WTC11 (cell line): ENCODE results near the gene ZNF223. TPM values are rescaled to one million over a fixed set of nuclear protein-coding genes. Genes with fewer than 3 reads are reported as not detected.

Experiments used
- ATAC-seq: fragments of 200-7000 bp; cut with Tn5 transposase; 2 replicates; pipeline ENCODE4 v1.10.0; 2021; ENCODE audit warnings: mild to moderate bottlenecking, moderate library complexity
- CTCF ChIA-PET: fragments of 300-600 bp; sonication (Branson Sonifier 250); formaldehyde crosslinking; loops from one replicate; lab custom pipeline; 2021; ENCODE audit warnings: antibody characterized with exemption; lab: Charles Lee
- POLR2A ChIA-PET: fragments of 350-600 bp; sonication (Branson Sonifier 250); formaldehyde crosslinking; loops from one replicate; lab custom pipeline; 2021; ENCODE audit warnings: antibody characterized with exemption; lab: Charles Lee
- DNase-seq: peaks from one replicate; pipeline ENCODE4 v3.0.0; 2021; ENCODE audit warnings: low spot score
- H3K27ac Mint-ChIP-seq: 2 replicates; pipeline ENCODE4 v1.8.0; 2021; ENCODE audit warnings: mixed read lengths
- H3K27me3 Mint-ChIP-seq: 2 replicates; pipeline ENCODE4 v1.8.0; 2021; ENCODE audit warnings: low read depth, mild to moderate bottlenecking, moderate library complexity, mixed read lengths
- H3K36me3 Mint-ChIP-seq: 2 replicates; pipeline ENCODE4 v1.8.0; 2021; ENCODE audit warnings: mixed read lengths
- H3K4me1 Mint-ChIP-seq: 2 replicates; pipeline ENCODE4 v1.8.0; 2022; ENCODE audit warnings: mixed read lengths
- H3K4me3 Mint-ChIP-seq: 2 replicates; pipeline ENCODE4 v1.8.0; 2021; ENCODE audit warnings: mild to moderate bottlenecking, moderate library complexity, mixed read lengths
- H3K9me3 Mint-ChIP-seq: 2 replicates; pipeline ENCODE4 v1.8.0; 2021; ENCODE audit warnings: mixed read lengths
- EMX1 ChIP-seq: fragments of 250-450 bp; sonication (Bioruptor Pico); IDR thresholded peaks from 2 replicates; pipeline ENCODE4 v1.8.0; 2021; ENCODE audit warnings: mild to moderate bottlenecking
- FOXK1 ChIP-seq: sonication (generic); formaldehyde crosslinking; IDR thresholded peaks from 2 replicates; pipeline ENCODE4 v1.8.0; 2022; ENCODE audit warnings: mild to moderate bottlenecking, moderate library complexity, missing genetic modification reagents
- FOXP1 ChIP-seq: sonication (generic); formaldehyde crosslinking; IDR thresholded peaks from 2 replicates; pipeline ENCODE4 v1.8.0; 2022; ENCODE audit warnings: missing genetic modification reagents, mild to moderate bottlenecking, moderate library complexity, borderline replicate concordance
- GABPB1 ChIP-seq: sonication (generic); formaldehyde crosslinking; IDR thresholded peaks from 2 replicates; pipeline ENCODE4 v1.8.1; 2023; ENCODE audit warnings: mild to moderate bottlenecking, missing genetic modification reagents
- JUN ChIP-seq: sonication (generic); formaldehyde crosslinking; IDR thresholded peaks from 2 replicates; pipeline ENCODE4 v1.8.0; 2023; ENCODE audit warnings: mild to moderate bottlenecking, missing genetic modification reagents
- OVOL2 ChIP-seq: fragments of 250-450 bp; sonication (Bioruptor Pico); IDR thresholded peaks from 2 replicates; pipeline ENCODE4 v1.9.0; 2021; ENCODE audit warnings: mild to moderate bottlenecking, borderline replicate concordance
- PRRX2 ChIP-seq: fragments of 250-450 bp; sonication (Bioruptor Pico); IDR thresholded peaks from 2 replicates; pipeline ENCODE4 v1.8.0; 2021; ENCODE audit warnings: mild to moderate bottlenecking
- SP1 ChIP-seq: sonication (generic); formaldehyde crosslinking; conservative IDR thresholded peaks from 2 replicates; pipeline ENCODE4 v1.8.1; 2022; ENCODE audit warnings: missing genetic modification reagents
- ZNF416 ChIP-seq: fragments of 250-450 bp; sonication (Bioruptor Pico); IDR thresholded peaks from 2 replicates; pipeline ENCODE4 v1.9.0; 2021; ENCODE audit warnings: mild to moderate bottlenecking, inconsistent platforms
- total RNA-seq: library from RNA; stranded (reverse); gene quantifications from 3 replicates; pipeline ENCODE4 v1.2.3, GENCODE V29; 2021
- TF ChIP-seq, protein P1 (sequence below): fragments of 250-450 bp; sonication (Bioruptor Pico); IDR thresholded peaks from 2 replicates; pipeline ENCODE4 v1.8.0; 2021; ENCODE audit warnings: mild to moderate bottlenecking
- TF ChIP-seq, protein P2 (sequence below): fragments of 200-600 bp; IDR thresholded peaks from 2 replicates; pipeline ENCODE4 v1.8.0; 2022; ENCODE audit warnings: antibody characterized with exemption
- TF ChIP-seq, protein P3 (sequence below): sonication (generic); formaldehyde crosslinking; IDR thresholded peaks from 2 replicates; pipeline ENCODE4 v1.8.1; 2023; ENCODE audit warnings: mild to moderate bottlenecking, missing genetic modification reagents, moderate library complexity
- TF ChIP-seq, protein P4 (sequence below): fragments of 250-450 bp; sonication (Bioruptor Pico); IDR thresholded peaks from 2 replicates; pipeline ENCODE4 v1.9.0; 2021; ENCODE audit warnings: mild to moderate bottlenecking

Gene ZNF223
- total RNA-seq, 1 experiment from 2014 or later = 5.7 TPM

DNA sequence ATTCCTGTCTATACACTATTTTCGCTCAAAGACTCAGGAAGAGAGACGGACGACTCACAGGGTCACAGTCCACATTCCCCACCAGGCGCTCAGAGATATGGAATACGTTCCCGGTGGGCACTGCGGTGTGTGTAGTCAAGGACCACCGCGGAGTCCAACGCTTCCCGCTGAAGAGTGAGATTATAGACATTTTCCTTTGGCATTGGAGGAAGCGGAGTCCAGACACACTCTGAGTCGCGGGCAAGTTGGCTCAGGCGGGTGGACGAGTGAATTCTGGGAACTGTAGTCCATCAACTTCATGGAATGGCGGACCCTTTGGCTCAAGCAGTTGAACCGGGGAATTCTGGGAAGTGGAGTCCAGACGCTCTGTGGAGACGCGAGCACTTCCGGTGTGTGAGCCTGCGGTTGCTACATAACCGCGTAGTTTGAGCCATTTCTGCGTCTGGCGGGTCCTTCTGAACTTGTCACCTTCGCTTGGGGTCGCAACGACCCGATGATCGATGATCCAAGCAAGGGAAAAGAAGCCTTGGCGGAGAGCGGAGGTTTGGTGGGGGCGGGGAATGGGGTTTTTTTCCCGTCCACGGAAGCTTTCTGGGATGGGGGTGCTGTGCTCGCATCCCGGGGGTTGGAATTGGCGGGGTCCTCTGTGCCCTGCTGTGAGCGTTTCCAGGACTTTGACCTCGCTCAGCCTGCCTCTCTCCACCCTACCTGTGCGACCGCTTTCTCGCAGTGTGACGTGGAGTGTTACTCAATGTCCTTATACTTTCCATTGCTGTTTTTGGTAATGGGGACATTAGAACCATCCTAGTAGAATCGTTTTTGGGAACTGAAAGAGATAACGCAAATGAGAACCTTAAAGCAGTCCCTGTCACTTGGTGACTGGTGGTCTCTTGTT lies 49.0 kb upstream of the ZNF223 start, which contains the start of gene ZNF230:
ZNF230 (plus strand) TSS at position 392 of the 895 bp plus-strand sequence. CDS start 4,122 bp downstream, outside the sequence.
- H3K4me1 Mint-ChIP-seq = peaks cover 12% of the 10 kb centered on the region
- TF ChIP-seq GABPB1 (CRISPR knock-in tag) = peak; percentile 86
- no peak for TF ChIP-seq PRRX2 (CRISPR knock-in tag)
- peak; percentile 35; the same call in 1 of the 2 replicates for TF ChIP-seq SP1 (CRISPR knock-in tag)
- peak; percentile 60; the same call in 1 of the 2 replicates for TF ChIP-seq FOXK1 (CRISPR knock-in tag)
- TF ChIP-seq, protein P1, sequence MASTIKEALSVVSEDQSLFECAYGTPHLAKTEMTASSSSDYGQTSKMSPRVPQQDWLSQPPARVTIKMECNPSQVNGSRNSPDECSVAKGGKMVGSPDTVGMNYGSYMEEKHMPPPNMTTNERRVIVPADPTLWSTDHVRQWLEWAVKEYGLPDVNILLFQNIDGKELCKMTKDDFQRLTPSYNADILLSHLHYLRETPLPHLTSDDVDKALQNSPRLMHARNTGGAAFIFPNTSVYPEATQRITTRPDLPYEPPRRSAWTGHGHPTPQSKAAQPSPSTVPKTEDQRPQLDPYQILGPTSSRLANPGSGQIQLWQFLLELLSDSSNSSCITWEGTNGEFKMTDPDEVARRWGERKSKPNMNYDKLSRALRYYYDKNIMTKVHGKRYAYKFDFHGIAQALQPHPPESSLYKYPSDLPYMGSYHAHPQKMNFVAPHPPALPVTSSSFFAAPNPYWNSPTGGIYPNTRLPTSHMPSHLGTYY (CRISPR knock-in tag) = no peak
- TF ChIP-seq, all 79 proteins: peak for 3
- peak within 1 kb of the TSS; percentile 98 for H3K4me3 Mint-ChIP-seq
- H3K9me3 Mint-ChIP-seq = peaks cover 38% of the 10 kb centered on the region
- peak; percentile 83 for DNase-seq
- H3K27ac Mint-ChIP-seq = peak within 1 kb of the TSS; percentile 88
- POLR2A ChIA-PET = no interaction called here
- ATAC-seq = peak; percentile 98
- H3K36me3 Mint-ChIP-seq = peaks cover 22% of the 10 kb centered on the region
- CTCF ChIA-PET = interaction anchor here (0.9 to 1.3 kb wide), 3 partner anchors 52 to 70 kb away, joined by 3 to 4 read pairs (median 4); partner anchors contain the start of gene ZNF221
- H3K27me3 Mint-ChIP-seq = peaks cover 5% of the 10 kb centered on the region; the same call in 1 of the 2 replicates

DNA sequence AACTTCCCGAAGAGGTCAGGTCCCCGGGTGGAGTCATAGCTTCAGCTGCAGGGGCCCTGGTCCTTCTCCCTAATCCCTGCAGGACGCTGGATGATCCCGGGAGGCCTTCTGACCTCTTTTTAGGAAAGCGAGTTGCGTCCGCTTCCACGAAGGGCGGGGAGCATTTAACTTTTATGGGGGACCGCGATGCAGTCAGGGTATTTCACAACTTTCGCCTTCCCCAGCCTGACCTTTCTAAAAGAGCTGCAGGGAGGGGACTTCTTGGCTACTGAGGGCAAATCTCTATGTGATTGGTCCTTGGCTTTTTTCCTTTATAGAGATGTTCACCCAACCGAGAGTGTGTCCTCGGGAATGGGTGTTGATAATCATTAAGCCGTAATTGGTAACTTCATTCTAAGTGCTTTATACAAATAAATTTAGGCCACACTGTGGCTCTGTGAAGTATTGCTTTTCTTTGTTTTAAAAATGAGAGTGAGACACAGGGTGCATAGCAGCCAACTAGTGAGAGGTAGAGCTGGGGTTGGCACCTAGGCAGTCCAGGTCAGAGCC lies 48.3 kb upstream of the ZNF223 start:
- peaks cover 39% of the 10 kb centered on the region for H3K9me3 Mint-ChIP-seq
- peak overlapping the region; percentile 98 for H3K4me3 Mint-ChIP-seq
- no peak for DNase-seq
- H3K27ac Mint-ChIP-seq = no peak overlapping the region
- H3K4me1 Mint-ChIP-seq = peaks cover 12% of the 10 kb centered on the region
- TF ChIP-seq FOXK1 (CRISPR knock-in tag) (no peak), JUN (CRISPR knock-in tag) (no peak), EMX1 (CRISPR knock-in tag) (no peak), OVOL2 (CRISPR knock-in tag) (no peak), FOXP1 (no peak), ZNF416 (CRISPR knock-in tag) (no peak)
- TF ChIP-seq, protein P2, sequence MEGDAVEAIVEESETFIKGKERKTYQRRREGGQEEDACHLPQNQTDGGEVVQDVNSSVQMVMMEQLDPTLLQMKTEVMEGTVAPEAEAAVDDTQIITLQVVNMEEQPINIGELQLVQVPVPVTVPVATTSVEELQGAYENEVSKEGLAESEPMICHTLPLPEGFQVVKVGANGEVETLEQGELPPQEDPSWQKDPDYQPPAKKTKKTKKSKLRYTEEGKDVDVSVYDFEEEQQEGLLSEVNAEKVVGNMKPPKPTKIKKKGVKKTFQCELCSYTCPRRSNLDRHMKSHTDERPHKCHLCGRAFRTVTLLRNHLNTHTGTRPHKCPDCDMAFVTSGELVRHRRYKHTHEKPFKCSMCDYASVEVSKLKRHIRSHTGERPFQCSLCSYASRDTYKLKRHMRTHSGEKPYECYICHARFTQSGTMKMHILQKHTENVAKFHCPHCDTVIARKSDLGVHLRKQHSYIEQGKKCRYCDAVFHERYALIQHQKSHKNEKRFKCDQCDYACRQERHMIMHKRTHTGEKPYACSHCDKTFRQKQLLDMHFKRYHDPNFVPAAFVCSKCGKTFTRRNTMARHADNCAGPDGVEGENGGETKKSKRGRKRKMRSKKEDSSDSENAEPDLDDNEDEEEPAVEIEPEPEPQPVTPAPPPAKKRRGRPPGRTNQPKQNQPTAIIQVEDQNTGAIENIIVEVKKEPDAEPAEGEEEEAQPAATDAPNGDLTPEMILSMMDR = no peak
- TF ChIP-seq, all 79 proteins: peak for 0
- POLR2A ChIA-PET = no interaction called here
- H3K36me3 Mint-ChIP-seq = peaks cover 27% of the 10 kb centered on the region
- H3K27me3 Mint-ChIP-seq = peaks cover 5% of the 10 kb centered on the region; the same call in 1 of the 2 replicates
- no peak for ATAC-seq
- CTCF ChIA-PET = interaction anchor here (0.9 kb wide), 2 partner anchors 52 to 69 kb away, joined by 3 to 4 read pairs; partner anchors contain the start of gene ZNF221

DNA sequence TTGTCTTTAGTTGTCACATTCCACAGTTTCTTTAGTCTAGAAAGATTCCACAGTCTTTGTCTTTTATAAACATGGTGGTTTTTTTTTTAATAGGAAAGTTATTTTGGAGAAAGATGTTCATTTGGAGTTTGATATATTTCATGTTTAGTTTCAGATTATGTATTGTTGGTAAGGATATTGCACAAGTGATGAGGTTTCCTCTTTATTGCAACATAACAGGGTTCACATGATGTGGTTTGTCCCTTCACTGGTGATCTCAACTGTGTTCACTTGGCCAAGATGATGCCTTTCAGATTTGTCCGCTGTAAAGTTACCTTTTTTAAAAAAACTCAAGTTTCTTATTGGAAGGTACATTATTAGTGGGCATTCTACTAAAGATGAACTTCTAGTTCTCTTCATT lies 45.9 kb upstream of the ZNF223 start:
- Mint-ChIP-seq H3K4me3 (no peak overlapping the region), H3K36me3 (peaks cover 50% of the 10 kb centered on the region), H3K9me3 (peaks cover 49% of the 10 kb centered on the region)
- CTCF ChIA-PET = no interaction called here
- TF ChIP-seq, protein P3, sequence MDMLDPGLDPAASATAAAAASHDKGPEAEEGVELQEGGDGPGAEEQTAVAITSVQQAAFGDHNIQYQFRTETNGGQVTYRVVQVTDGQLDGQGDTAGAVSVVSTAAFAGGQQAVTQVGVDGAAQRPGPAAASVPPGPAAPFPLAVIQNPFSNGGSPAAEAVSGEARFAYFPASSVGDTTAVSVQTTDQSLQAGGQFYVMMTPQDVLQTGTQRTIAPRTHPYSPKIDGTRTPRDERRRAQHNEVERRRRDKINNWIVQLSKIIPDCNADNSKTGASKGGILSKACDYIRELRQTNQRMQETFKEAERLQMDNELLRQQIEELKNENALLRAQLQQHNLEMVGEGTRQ (CRISPR knock-in tag) = no peak
- TF ChIP-seq, protein P4, sequence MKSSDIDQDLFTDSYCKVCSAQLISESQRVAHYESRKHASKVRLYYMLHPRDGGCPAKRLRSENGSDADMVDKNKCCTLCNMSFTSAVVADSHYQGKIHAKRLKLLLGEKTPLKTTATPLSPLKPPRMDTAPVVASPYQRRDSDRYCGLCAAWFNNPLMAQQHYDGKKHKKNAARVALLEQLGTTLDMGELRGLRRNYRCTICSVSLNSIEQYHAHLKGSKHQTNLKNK = no peak
- TF ChIP-seq GABPB1 (CRISPR knock-in tag) (no peak), FOXK1 (CRISPR knock-in tag) (no peak)
- TF ChIP-seq, all 79 proteins: peak for 0
- POLR2A ChIA-PET = no interaction called here
- H3K27ac Mint-ChIP-seq = no peak overlapping the region
- peaks cover 12% of the 10 kb centered on the region for H3K4me1 Mint-ChIP-seq
- ATAC-seq (no peak), DNase-seq (no peak)
- H3K27me3 Mint-ChIP-seq = peaks cover 5% of the 10 kb centered on the region; the same call in 1 of the 2 replicates
